SJCRH30 (cell line): ENCODE data around the gene FUCA2. TPM values are rescaled to one million over a fixed set of nuclear protein-coding genes. Genes with fewer than 3 reads are reported as not detected.

Experiments
- DNase-seq, 2 experiments: peaks; one replicate each; pipeline ENCODE4 v3.0.0-alpha.2; 2015 to 2020
- H3K27ac ChIP-seq: fragments of 250-450 bp; sonication (Bioruptor Pico); 2 replicates; pipeline ENCODE4 v1.5.1; 2020; ENCODE audit warnings: mild to moderate bottlenecking, moderate library complexity
- H3K27me3 ChIP-seq: fragments of 250-450 bp; sonication (Bioruptor Pico); 2 replicates; pipeline ENCODE4 v1.5.1; 2020; ENCODE audit warnings: mild to moderate bottlenecking, moderate library complexity
- H3K36me3 ChIP-seq: fragments of 250-450 bp; sonication (Bioruptor Pico); 2 replicates; pipeline ENCODE4 v1.5.1; 2020; ENCODE audit warnings: mild to moderate bottlenecking, moderate library complexity
- H3K4me1 ChIP-seq: fragments of 250-450 bp; sonication (Bioruptor Pico); 2 replicates; pipeline ENCODE4 v1.5.1; 2020; ENCODE audit warnings: mild to moderate bottlenecking, moderate library complexity
- H3K4me3 ChIP-seq: fragments of 250-450 bp; sonication (Bioruptor Pico); 2 replicates; pipeline ENCODE4 v1.5.1; 2020; ENCODE audit warnings: mild to moderate bottlenecking, moderate library complexity
- H3K9me3 ChIP-seq: fragments of 250-450 bp; sonication (Bioruptor Pico); replicated peaks from 2 replicates; pipeline ENCODE4 v1.5.1; 2020; ENCODE audit warnings: mild to moderate bottlenecking, moderate library complexity
- total RNA-seq: library from RNA; depleted of rRNA; stranded (reverse); fragments of >200 nt; shearing (Covaris generic); gene quantifications from 2 replicates; pipeline ENCODE4 v1.2.3, GENCODE V29; 2014

FUCA2 gene
- total RNA-seq, 1 experiment from 2014 or later, result 40.3 TPM

- Histone ChIP-seq H3K27ac (no peak overlapping the region), H3K27me3 (no peaks in the 10 kb centered on the region), H3K9me3 (no peaks in the 10 kb centered on the region), H3K4me3 (no peak overlapping the region), H3K4me1 (no peaks in the 10 kb centered on the region), H3K36me3 (no peaks in the 10 kb centered on the region)
- no peak for DNase-seq
Observed at GRCh38 chr6:143543435-143543834, 31.9 kb upstream of the FUCA2 start.

- H3K4me1 ChIP-seq, result peaks cover 2% of the 10 kb centered on the region; the same call in 1 of the 2 replicates
- H3K9me3 ChIP-seq, result no peaks in the 10 kb centered on the region
- H3K27me3 ChIP-seq, result no peaks in the 10 kb centered on the region
- no peak overlapping the region for H3K27ac ChIP-seq
- DNase-seq, result no peak
- no peak overlapping the region for H3K4me3 ChIP-seq
- H3K36me3 ChIP-seq, result no peaks in the 10 kb centered on the region
Observed at GRCh38 chr6:143542888-143543287, 31.4 kb upstream of the FUCA2 start.

GRCh38 chr6:143540192-143540591 lies 28.7 kb upstream of the FUCA2 start:
- H3K4me1 ChIP-seq, result peaks cover 5% of the 10 kb centered on the region; the same call in 1 of the 2 replicates
- no peaks in the 10 kb centered on the region for H3K9me3 ChIP-seq
- no peaks in the 10 kb centered on the region for H3K36me3 ChIP-seq
- no peak overlapping the region for H3K4me3 ChIP-seq
- no peak overlapping the region for H3K27ac ChIP-seq
- DNase-seq, result no peak
- peaks cover 7% of the 10 kb centered on the region; the same call in 1 of the 2 replicates for H3K27me3 ChIP-seq

- Histone ChIP-seq H3K27ac (no peak overlapping the region), H3K27me3 (peaks cover 12% of the 10 kb centered on the region; the same call in 1 of the 2 replicates), H3K4me3 (no peak overlapping the region), H3K4me1 (peaks cover 5% of the 10 kb centered on the region; the same call in 1 of the 2 replicates), H3K36me3 (no peaks in the 10 kb centered on the region), H3K9me3 (no peaks in the 10 kb centered on the region)
- no peak for DNase-seq
Observed at GRCh38 chr6:143539734-143540133, 28.2 kb upstream of the FUCA2 start.

- Histone ChIP-seq H3K27ac (no peak overlapping the region), H3K4me1 (peaks cover 5% of the 10 kb centered on the region; the same call in 1 of the 2 replicates), H3K4me3 (no peak overlapping the region), H3K9me3 (no peaks in the 10 kb centered on the region), H3K27me3 (peaks cover 13% of the 10 kb centered on the region; the same call in 1 of the 2 replicates), H3K36me3 (no peaks in the 10 kb centered on the region)
- no peak for DNase-seq
Observed at GRCh38 chr6:143539106-143539505, 27.6 kb upstream of the FUCA2 start.

- H3K36me3 ChIP-seq, result no peaks in the 10 kb centered on the region
- H3K27ac ChIP-seq, result no peak overlapping the region
- peaks cover 13% of the 10 kb centered on the region; the same call in 1 of the 2 replicates for H3K27me3 ChIP-seq
- H3K9me3 ChIP-seq, result no peaks in the 10 kb centered on the region
- H3K4me1 ChIP-seq, result peaks cover 5% of the 10 kb centered on the region; the same call in 1 of the 2 replicates
- no peak for DNase-seq
- H3K4me3 ChIP-seq, result no peak overlapping the region
Observed at GRCh38 chr6:143538374-143538773, 26.9 kb upstream of the FUCA2 start.

- H3K4me3 ChIP-seq, result peak overlapping the region; percentile 62
- peaks cover 5% of the 10 kb centered on the region; the same call in 1 of the 2 replicates for H3K4me1 ChIP-seq
- no peaks in the 10 kb centered on the region for H3K36me3 ChIP-seq
- peak; percentile 61 to 67 for DNase-seq
- H3K9me3 ChIP-seq, result no peaks in the 10 kb centered on the region
- no peak overlapping the region for H3K27ac ChIP-seq
- peaks cover 13% of the 10 kb centered on the region; the same call in 1 of the 2 replicates for H3K27me3 ChIP-seq
Observed at GRCh38 chr6:143536866-143537691, 25.6 kb upstream of the FUCA2 start.

GRCh38 chr6:143536461-143536865 lies 24.9 kb upstream of the FUCA2 start:
- Histone ChIP-seq H3K27ac (no peak overlapping the region), H3K4me1 (peaks cover 5% of the 10 kb centered on the region; the same call in 1 of the 2 replicates), H3K4me3 (peak overlapping the region; percentile 62), H3K9me3 (no peaks in the 10 kb centered on the region), H3K36me3 (no peaks in the 10 kb centered on the region), H3K27me3 (peaks cover 13% of the 10 kb centered on the region; the same call in 1 of the 2 replicates)
- peak; percentile 43 to 54 for DNase-seq

- H3K4me3 ChIP-seq, result no peak overlapping the region
- no peak overlapping the region for H3K27ac ChIP-seq
- DNase-seq, result no peak
- H3K9me3 ChIP-seq, result no peaks in the 10 kb centered on the region
- peaks cover 13% of the 10 kb centered on the region; the same call in 1 of the 2 replicates for H3K27me3 ChIP-seq
- no peaks in the 10 kb centered on the region for H3K36me3 ChIP-seq
- H3K4me1 ChIP-seq, result peaks cover 5% of the 10 kb centered on the region; the same call in 1 of the 2 replicates
Observed at GRCh38 chr6:143535189-143535614, 23.7 kb upstream of the FUCA2 start.

GRCh38 chr6:143531720-143532499 lies 20.4 kb upstream of the FUCA2 start:
- no peak overlapping the region for H3K27ac ChIP-seq
- no peaks in the 10 kb centered on the region for H3K9me3 ChIP-seq
- H3K4me1 ChIP-seq, result no peaks in the 10 kb centered on the region
- peaks cover 13% of the 10 kb centered on the region; the same call in 1 of the 2 replicates for H3K27me3 ChIP-seq
- no peak for DNase-seq
- H3K36me3 ChIP-seq, result no peaks in the 10 kb centered on the region
- H3K4me3 ChIP-seq, result no peak overlapping the region

- Histone ChIP-seq H3K4me3 (no peak overlapping the region), H3K4me1 (no peaks in the 10 kb centered on the region), H3K27me3 (no peaks in the 10 kb centered on the region), H3K9me3 (no peaks in the 10 kb centered on the region), H3K27ac (no peak overlapping the region), H3K36me3 (no peaks in the 10 kb centered on the region)
- peak in 1 of 2 experiments; percentile 33 for DNase-seq
Observed at GRCh38 chr6:143529095-143529494, 17.6 kb upstream of the FUCA2 start.

- no peak for DNase-seq
- Histone ChIP-seq H3K4me3 (no peak overlapping the region), H3K36me3 (no peaks in the 10 kb centered on the region), H3K27me3 (no peaks in the 10 kb centered on the region), H3K4me1 (no peaks in the 10 kb centered on the region), H3K9me3 (no peaks in the 10 kb centered on the region), H3K27ac (no peak overlapping the region)
Observed at GRCh38 chr6:143528164-143528811, 16.8 kb upstream of the FUCA2 start.

- H3K27ac ChIP-seq, result no peak overlapping the region
- H3K36me3 ChIP-seq, result no peaks in the 10 kb centered on the region
- H3K27me3 ChIP-seq, result no peaks in the 10 kb centered on the region
- no peak overlapping the region for H3K4me3 ChIP-seq
- no peak for DNase-seq
- H3K9me3 ChIP-seq, result no peaks in the 10 kb centered on the region
- H3K4me1 ChIP-seq, result no peaks in the 10 kb centered on the region
Observed at GRCh38 chr6:143527677-143528076, 16.2 kb upstream of the FUCA2 start.

GRCh38 chr6:143525356-143525755 lies 13.8 kb upstream of the FUCA2 start:
- no peak for DNase-seq
- Histone ChIP-seq H3K27me3 (no peaks in the 10 kb centered on the region), H3K4me1 (no peaks in the 10 kb centered on the region), H3K36me3 (no peaks in the 10 kb centered on the region), H3K27ac (no peak overlapping the region), H3K9me3 (no peaks in the 10 kb centered on the region), H3K4me3 (no peak overlapping the region)
